Stimulated activated naive CD8-positive, alpha-beta T cell treated with anti-CD3 and anti-CD28 coated beads, Interleukin-15, Interleukin-2, amounts not matched to agents 100 ng/mL and 50 ng/mL, for 24 hours (primary cell): ENCODE data around the gene GSTA2.
"Not testable (repeated sequence)": the region's sequence is repeated elsewhere in the genome, so short reads cannot be mapped to it uniquely, and the experiment has no call there.

Experiments
- H3K27ac Mint-ChIP-seq: one replicate; pipeline ENCODE4 v1.8.0; 2021; ENCODE audit warnings: mild to moderate bottlenecking, mixed read lengths
- H3K27me3 Mint-ChIP-seq: one replicate; pipeline ENCODE4 v1.8.0; 2021; ENCODE audit warnings: mixed read lengths
- H3K36me3 Mint-ChIP-seq: one replicate; pipeline ENCODE4 v1.8.0; 2021; ENCODE audit warnings: low read depth, mixed read lengths
- H3K4me1 Mint-ChIP-seq: one replicate; pipeline ENCODE4 v1.8.0; 2021; ENCODE audit warnings: low read depth, mixed read lengths
- H3K4me3 Mint-ChIP-seq: one replicate; pipeline ENCODE4 v1.8.0; 2021; ENCODE audit warnings: mild to moderate bottlenecking, mixed read lengths
- H3K9me3 Mint-ChIP-seq: one replicate; pipeline ENCODE4 v1.8.0; 2021; ENCODE audit warnings: mixed read lengths

Gene GSTA2

GRCh38 chr6:52724406-52725121 is 38.7 kb downstream of the GSTA2 start:
- no peaks in the 10 kb centered on the region for H3K36me3 Mint-ChIP-seq
- peaks cover 10% of the 10 kb centered on the region for H3K27me3 Mint-ChIP-seq
- no peak overlapping the region for H3K4me3 Mint-ChIP-seq
- H3K27ac Mint-ChIP-seq, result no peak overlapping the region
- H3K9me3 Mint-ChIP-seq, result no peaks in the 10 kb centered on the region
- H3K4me1 Mint-ChIP-seq, result no peaks in the 10 kb centered on the region

GRCh38 chr6:52724042-52724405 is 39.3 kb downstream of the GSTA2 start:
- H3K4me3 Mint-ChIP-seq, result no peak overlapping the region
- H3K27ac Mint-ChIP-seq, result no peak overlapping the region
- no peaks in the 10 kb centered on the region for H3K4me1 Mint-ChIP-seq
- H3K27me3 Mint-ChIP-seq, result peaks cover 10% of the 10 kb centered on the region
- H3K9me3 Mint-ChIP-seq, result no peaks in the 10 kb centered on the region
- H3K36me3 Mint-ChIP-seq, result no peaks in the 10 kb centered on the region

- H3K27me3 Mint-ChIP-seq, result peaks cover 10% of the 10 kb centered on the region
- H3K4me1 Mint-ChIP-seq, result no peaks in the 10 kb centered on the region
- no peak overlapping the region for H3K27ac Mint-ChIP-seq
These were observed 43.0 kb downstream of the GSTA2 start for GRCh38 chr6:52720321-52720720.

GRCh38 chr6:52718550-52718949 is 44.7 kb downstream of the GSTA2 start:
- Mint-ChIP-seq H3K4me1 (no peaks in the 10 kb centered on the region), H3K9me3 (no peaks in the 10 kb centered on the region)

More at GRCh38 chr6:52720321-52720720, 43.0 kb downstream of the GSTA2 start:
- Mint-ChIP-seq H3K4me3 (no peak overlapping the region), H3K9me3 (no peaks in the 10 kb centered on the region), H3K36me3 (no peaks in the 10 kb centered on the region)

GRCh38 chr6:52714761-52715160 is 48.5 kb downstream of the GSTA2 start:
- not testable (repeated sequence) for H3K9me3 Mint-ChIP-seq, H3K4me3 Mint-ChIP-seq, H3K27me3 Mint-ChIP-seq, H3K27ac Mint-ChIP-seq, H3K4me1 Mint-ChIP-seq, H3K36me3 Mint-ChIP-seq

More at GRCh38 chr6:52718550-52718949, 44.7 kb downstream of the GSTA2 start:
- H3K4me3 Mint-ChIP-seq, result no peak overlapping the region
- no peak overlapping the region for H3K27ac Mint-ChIP-seq
- H3K27me3 Mint-ChIP-seq, result peaks cover 12% of the 10 kb centered on the region
- no peaks in the 10 kb centered on the region for H3K36me3 Mint-ChIP-seq

- Mint-ChIP-seq H3K4me1 (no peaks in the 10 kb centered on the region), H3K27ac (no peak overlapping the region), H3K27me3 (peaks cover 9% of the 10 kb centered on the region)
These were observed 51.1 kb downstream of the GSTA2 start for GRCh38 chr6:52712136-52712535.

GRCh38 chr6:52707963-52708680 is 55.2 kb downstream of the GSTA2 start:
- Mint-ChIP-seq H3K36me3 (no peaks in the 10 kb centered on the region), H3K4me3 (no peak overlapping the region), H3K4me1 (no peaks in the 10 kb centered on the region), H3K27me3 (peaks cover 11% of the 10 kb centered on the region), H3K27ac (no peak overlapping the region), H3K9me3 (no peaks in the 10 kb centered on the region)

More at GRCh38 chr6:52712136-52712535, 51.1 kb downstream of the GSTA2 start:
- H3K36me3 Mint-ChIP-seq, result no peaks in the 10 kb centered on the region
- H3K9me3 Mint-ChIP-seq, result no peaks in the 10 kb centered on the region
- no peak overlapping the region for H3K4me3 Mint-ChIP-seq

- Mint-ChIP-seq H3K9me3 (no peaks in the 10 kb centered on the region), H3K4me3 (no peak overlapping the region), H3K27me3 (peaks cover 20% of the 10 kb centered on the region), H3K4me1 (no peaks in the 10 kb centered on the region), H3K36me3 (no peaks in the 10 kb centered on the region), H3K27ac (no peak overlapping the region)
These were observed 57.3 kb downstream of the GSTA2 start for GRCh38 chr6:52706001-52706400.

- not testable (repeated sequence) for H3K27ac Mint-ChIP-seq, H3K4me1 Mint-ChIP-seq, H3K36me3 Mint-ChIP-seq, H3K9me3 Mint-ChIP-seq, H3K4me3 Mint-ChIP-seq
- peaks cover 24% of the 10 kb centered on the region for H3K27me3 Mint-ChIP-seq
These were observed 58.3 kb downstream of the GSTA2 start for GRCh38 chr6:52704781-52705502.

GRCh38 chr6:52704060-52704459 is 59.2 kb downstream of the GSTA2 start:
- peaks cover 24% of the 10 kb centered on the region for H3K27me3 Mint-ChIP-seq
- H3K27ac Mint-ChIP-seq, result no peak overlapping the region
- H3K36me3 Mint-ChIP-seq, result no peaks in the 10 kb centered on the region
- no peaks in the 10 kb centered on the region for H3K4me1 Mint-ChIP-seq
- H3K4me3 Mint-ChIP-seq, result no peak overlapping the region
- H3K9me3 Mint-ChIP-seq, result no peaks in the 10 kb centered on the region
